Measurements from ENCODE around the gene ERBB4. TPM values are rescaled to one million over a fixed set of nuclear protein-coding genes. Genes with fewer than 3 reads are reported as not detected.

The ERBB4 gene
- polyA plus RNA-seq, 1 of the 3 experiments (the other 2 are of a cell fraction) = 0.05 TPM

GRCh38 chr2:212052412-212053159 is 486.0 kb downstream of the ERBB4 start (continued):
- TF ChIP-seq SMC3 (IDR thresholded peaks at IDR 0.05; ENCODE audit: low read depth, low read length) = no peak
- no peak for TF ChIP-seq MEF2A (IDR thresholded peaks at IDR 0.05; ENCODE audit: borderline replicate concordance, low read depth)
- no peak for TF ChIP-seq TCF12 (IDR thresholded peaks at IDR 0.05)
- no peak for TF ChIP-seq USF2 (IDR thresholded peaks at IDR 0.05; ENCODE audit: borderline replicate concordance, low read depth, low read length)

- Histone ChIP-seq H3K79me2 (ENCODE audit: insufficient read depth) (no peaks in the 10 kb centered on the region), H4K20me1 (ENCODE audit: insufficient read depth) (no peaks in the 10 kb centered on the region), H3K27ac (ENCODE audit: low read depth in 2 of 2, low read length in 1 of 2) (no peak overlapping the region), H3K4me1 (ENCODE audit: control insufficient read depth in 1 of 2, insufficient read depth in 2 of 2, low read depth in 1 of 2, low read length in 1 of 2) (no peaks in the 10 kb centered on the region), H3K9ac (no peak overlapping the region), H3K27me3 (ENCODE audit: insufficient read depth) (no peaks in the 10 kb centered on the region), H3K9me2 (no peaks in the 10 kb centered on the region), H3F3A (replicated peaks; ENCODE audit: insufficient read depth) (no peaks in the 10 kb centered on the region), H3K4me2 (no peak overlapping the region), H3K36me3 (replicated peaks in 1 of 2; ENCODE audit: control insufficient read depth in 1 of 2, insufficient read depth in 2 of 2, low read length in 1 of 2) (no peaks in the 10 kb centered on the region), H3K9me3 (peaks cover 6% of the 10 kb centered on the region; the same call in 1 of the 2 replicates), H3K4me3 (ENCODE audit: low read depth in 2 of 2, low read length in 1 of 2) (no peak overlapping the region), H2AFZ (ENCODE audit: low read depth) (no peak overlapping the region)
- 84% methylated on average over 2 of the region's 2 CpGs for WGBS (ENCODE audit: low lambda C conversion rate)
- no peak for TF ChIP-seq EZH2phosphoT487 (IDR thresholded peaks at IDR 0.05; ENCODE audit: borderline replicate concordance, low read depth)
- no peak for TF ChIP-seq ZBTB33 (IDR thresholded peaks at IDR 0.05; ENCODE audit: borderline replicate concordance, low read depth)
- no peak for TF ChIP-seq FOXM1 (IDR thresholded peaks at IDR 0.05; ENCODE audit: low read depth)
- TF ChIP-seq, protein P1, sequence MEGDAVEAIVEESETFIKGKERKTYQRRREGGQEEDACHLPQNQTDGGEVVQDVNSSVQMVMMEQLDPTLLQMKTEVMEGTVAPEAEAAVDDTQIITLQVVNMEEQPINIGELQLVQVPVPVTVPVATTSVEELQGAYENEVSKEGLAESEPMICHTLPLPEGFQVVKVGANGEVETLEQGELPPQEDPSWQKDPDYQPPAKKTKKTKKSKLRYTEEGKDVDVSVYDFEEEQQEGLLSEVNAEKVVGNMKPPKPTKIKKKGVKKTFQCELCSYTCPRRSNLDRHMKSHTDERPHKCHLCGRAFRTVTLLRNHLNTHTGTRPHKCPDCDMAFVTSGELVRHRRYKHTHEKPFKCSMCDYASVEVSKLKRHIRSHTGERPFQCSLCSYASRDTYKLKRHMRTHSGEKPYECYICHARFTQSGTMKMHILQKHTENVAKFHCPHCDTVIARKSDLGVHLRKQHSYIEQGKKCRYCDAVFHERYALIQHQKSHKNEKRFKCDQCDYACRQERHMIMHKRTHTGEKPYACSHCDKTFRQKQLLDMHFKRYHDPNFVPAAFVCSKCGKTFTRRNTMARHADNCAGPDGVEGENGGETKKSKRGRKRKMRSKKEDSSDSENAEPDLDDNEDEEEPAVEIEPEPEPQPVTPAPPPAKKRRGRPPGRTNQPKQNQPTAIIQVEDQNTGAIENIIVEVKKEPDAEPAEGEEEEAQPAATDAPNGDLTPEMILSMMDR (IDR thresholded peaks at IDR 0.05) = no peak
- TF ChIP-seq TCF12 (IDR thresholded peaks at IDR 0.05) = no peak
- no peak for TF ChIP-seq JUND (IDR thresholded peaks at IDR 0.05)
- TF ChIP-seq EP300 (IDR thresholded peaks at IDR 0.05; ENCODE audit: borderline replicate concordance in 1 of 2, low read depth in 1 of 2, low read length in 1 of 2) = no peak
- no peak for TF ChIP-seq RXRA (IDR thresholded peaks at IDR 0.05; ENCODE audit: borderline replicate concordance, low read depth)
- TF ChIP-seq FOSL2 (IDR thresholded peaks at IDR 0.05; ENCODE audit: borderline replicate concordance, low read depth) = no peak
- no peak for TF ChIP-seq IRF3 (IDR thresholded peaks at IDR 0.05; ENCODE audit: low read depth, low read length)
- no peak for TF ChIP-seq REST (IDR thresholded peaks at IDR 0.05; ENCODE audit: low read depth, low read length)
- TF ChIP-seq NRF1 (IDR thresholded peaks at IDR 0.05; ENCODE audit: low read depth, low read length) = no peak
- no peak for TF ChIP-seq NFIC (IDR thresholded peaks at IDR 0.05; ENCODE audit: borderline replicate concordance)
- CTCF ChIA-PET = interaction anchor here (0.7 kb wide), 1 partner anchor 46 kb away, joined by 3 read pairs; no protein-coding TSS in a partner anchor
- POLR2A ChIA-PET = no interaction called here
- no peak for DNase-seq
These were observed 487.7 kb downstream of the ERBB4 start for GRCh38 chr2:212050871-212051270.

All from SK-N-SH (cell line).